OCI-LY7 (cell line): ENCODE measurements around the gene TTLL3. TPM values are rescaled to one million over a fixed set of nuclear protein-coding genes. Genes with fewer than 3 reads are reported as not detected.
"Not testable (repeated sequence)": the region's sequence is repeated elsewhere in the genome, so short reads cannot be mapped to it uniquely, and the experiment has no call there.

ENCODE experiments used
- BruUV-seq: library from RNA; stranded (reverse); fragments of 400-500 nt; replicated peaks from 2 replicates; lab custom pipeline; 2021; lab: Mats Ljungman, UMichigan
- CTCF ChIA-PET: fragments of 300-600 bp; sonication (Branson Sonifier 250); formaldehyde crosslinking; loops from one replicate; lab custom pipeline; 2022; ENCODE audit warnings: antibody characterized with exemption; ENCODE audit not compliant: unreplicated experiment; lab: Charles Lee
- POLR2A ChIA-PET: fragments of 300-600 bp; sonication (Branson Sonifier 250); formaldehyde crosslinking; loops from one replicate; lab custom pipeline; 2022; ENCODE audit warnings: antibody characterized with exemption; lab: Charles Lee
- DNase-seq: peaks from one replicate; pipeline ENCODE4 v3.0.0-alpha.2; 2015; ENCODE audit warnings: low spot score
- H2AFZ ChIP-seq: fragments of 200-600 bp; sonication (generic), shearing (Covaris generic); 2 replicates; pipeline ENCODE4 v1.6.1; 2014; ENCODE audit warnings: mild to moderate bottlenecking, antibody characterized with exemption, low read length, moderate library complexity
- H3K27ac ChIP-seq: fragments of 200-600 bp; sonication (generic); 2 replicates; pipeline ENCODE4 v1.5.1; 2014; ENCODE audit warnings: mixed run types, low read depth, mild to moderate bottlenecking, moderate library complexity, low read length, inconsistent platforms; ENCODE audit not compliant: poor library complexity, severe bottlenecking
- H3K36me3 ChIP-seq: fragments of 200-600 bp; sonication (generic); 2 replicates; pipeline ENCODE4 v1.6.1; 2014; ENCODE audit warnings: mild to moderate bottlenecking, antibody characterized with exemption, low read length, moderate library complexity, mixed read lengths; ENCODE audit not compliant: insufficient read depth
- H3K4me1 ChIP-seq: fragments of 200-600 bp; sonication (generic); 2 replicates; pipeline ENCODE4 v1.5.1; 2014; ENCODE audit warnings: mild to moderate bottlenecking, low read length; ENCODE audit not compliant: insufficient read depth, poor library complexity, severe bottlenecking
- H3K4me2 ChIP-seq: fragments of 200-600 bp; sonication (generic); 2 replicates; pipeline ENCODE4 v1.6.1; 2014; ENCODE audit warnings: mild to moderate bottlenecking, low read length
- H3K4me3 ChIP-seq: fragments of 200-600 bp; sonication (generic); 2 replicates; pipeline ENCODE4 v1.5.1; 2014; ENCODE audit warnings: mild to moderate bottlenecking, low read depth, low read length; ENCODE audit not compliant: poor library complexity, severe bottlenecking
- H3K79me2 ChIP-seq: fragments of 200-600 bp; sonication (generic); 2 replicates; pipeline ENCODE4 v1.6.1; 2016; ENCODE audit warnings: low read depth, mild to moderate bottlenecking, low read length, moderate library complexity, mixed read lengths; ENCODE audit not compliant: insufficient read depth
- H3K9me2 ChIP-seq: fragments of 200-600 bp; sonication (generic); 2 replicates; pipeline ENCODE4 v1.6.1; 2016; ENCODE audit warnings: mild to moderate bottlenecking, low read length, mixed read lengths; ENCODE audit not compliant: insufficient read depth
- H3K9me3 ChIP-seq: fragments of 200-600 bp; sonication (generic); 2 replicates; pipeline ENCODE4 v1.6.1; 2014; ENCODE audit warnings: mild to moderate bottlenecking, mixed run types, low read length, mixed read lengths
- H4K20me1 ChIP-seq: fragments of 200-600 bp; sonication (generic); 2 replicates; pipeline ENCODE4 v1.6.1; 2014; ENCODE audit warnings: mild to moderate bottlenecking, antibody characterized with exemption, low read length, moderate library complexity, mixed read lengths; ENCODE audit not compliant: insufficient read depth
- CTCF ChIP-seq: fragments of 200-600 bp; sonication (generic); conservative IDR thresholded peaks from 2 replicates; pipeline ENCODE4 v1.5.1; 2014; ENCODE audit warnings: mild to moderate bottlenecking, antibody characterized with exemption, low read length, moderate library complexity, mixed read lengths
- EZH2phosphoT487 ChIP-seq: fragments of 200-600 bp; sonication (generic); IDR thresholded peaks from 2 replicates; pipeline ENCODE4 v1.6.1; 2018; ENCODE audit warnings: low read depth, borderline replicate concordance, mild to moderate bottlenecking, mixed run types, antibody characterized with exemption, low read length, moderate library complexity, mixed read lengths
- intact Hi-C: fragments of 100-400 bp; cut with micrococcal nuclease; formaldehyde crosslinking; loops from one replicate; pipeline ENCODE4 v1.10.0; 2022; ENCODE audit not compliant: unreplicated experiment
- total RNA-seq, 2 experiments: library from RNA; depleted of rRNA in 1 of 2; stranded (reverse); fragments of >200 nt in 1 of 2; shearing (Covaris generic) in 1 of 2; gene quantifications; 2 replicates each; pipeline ENCODE4 v1.2.3, GENCODE V29; 2014 to 2022

Gene TTLL3
- total RNA-seq, 2 experiments from 2014 or later = 65.4 to 127 TPM

GRCh38 chr3:9875448-9875847 is 65.4 kb downstream of the TTLL3 start:
- TF ChIP-seq CTCF (no peak), EZH2phosphoT487 (no peak)
- CTCF ChIA-PET = no interaction called here

GRCh38 chr3:9876255-9876654 is 66.2 kb downstream of the TTLL3 start:
- POLR2A ChIA-PET = interaction anchor here (0.7 to 1.2 kb wide), 2 partner anchors 8 to 35 kb away, joined by 3 to 6 read pairs; no protein-coding TSS in a partner anchor
- H3K27ac ChIP-seq, H3K4me3 ChIP-seq, H3K36me3 ChIP-seq, H3K4me1 ChIP-seq, CTCF ChIA-PET, BruUV-seq, H3K9me2 ChIP-seq, H3K4me2 ChIP-seq, H2AFZ ChIP-seq, intact Hi-C loops, DNase-seq, H3K9me3 ChIP-seq, H4K20me1 ChIP-seq, H3K79me2 ChIP-seq: not testable (repeated sequence)

More at GRCh38 chr3:9875448-9875847, 65.4 kb downstream of the TTLL3 start:
- Histone ChIP-seq H3K9me3 (no peaks in the 10 kb centered on the region), H3K9me2 (no peaks in the 10 kb centered on the region), H3K36me3 (no peaks in the 10 kb centered on the region), H2AFZ (no peak overlapping the region), H3K27ac (no peak overlapping the region), H3K4me3 (no peak overlapping the region), H3K4me2 (no peak overlapping the region), H4K20me1 (no peaks in the 10 kb centered on the region), H3K4me1 (no peaks in the 10 kb centered on the region), H3K79me2 (no peaks in the 10 kb centered on the region)
- intact Hi-C loops = no loop called here
- no TSS peak for BruUV-seq
- no peak for DNase-seq
- POLR2A ChIA-PET = interaction anchor here (0.6 kb wide), 1 partner anchor 172 kb away, joined by 3 read pairs; no protein-coding TSS in a partner anchor

- intact Hi-C loops = no loop called here
- H3K4me2 ChIP-seq = no peak overlapping the region
- H3K27ac ChIP-seq = no peak overlapping the region
- H3K4me3 ChIP-seq = no peak overlapping the region
- no peaks in the 10 kb centered on the region for H4K20me1 ChIP-seq
- H3K36me3 ChIP-seq = no peaks in the 10 kb centered on the region
- H3K4me1 ChIP-seq = no peaks in the 10 kb centered on the region
- H3K79me2 ChIP-seq = no peaks in the 10 kb centered on the region
- H3K9me2 ChIP-seq = no peaks in the 10 kb centered on the region
- DNase-seq = no peak
- no peaks in the 10 kb centered on the region for H3K9me3 ChIP-seq
- ChIA-PET POLR2A (interaction anchor here (1.2 kb wide), 1 partner anchor 36 kb away, joined by 3 read pairs; no protein-coding TSS in a partner anchor), CTCF (no interaction called here)
- BruUV-seq = no TSS peak
- no peak for TF ChIP-seq EZH2phosphoT487
- TF ChIP-seq CTCF = 0 out of 2 replicates have a peak, but pooled peaks have one; percentile 26
- H2AFZ ChIP-seq = no peak overlapping the region
Observed at GRCh38 chr3:9876991-9877390, 66.9 kb downstream of the TTLL3 start.
